Spleen (tissue), 7 donors: ENCODE measurements around the gene MTMR3.

Source experiments
- POLR2A ChIP-seq, 3 donors: fragments of 450-650 bp; IDR thresholded peaks; one replicate each; pipeline ENCODE4 v1.5.1; 2017; ENCODE audit warnings: antibody characterized with exemption in 3 of 3, mild to moderate bottlenecking in 1 of 3
- POLR2AphosphoS5 ChIP-seq, 3 donors: sonication (generic); formaldehyde crosslinking; IDR thresholded peaks; one replicate each; pipeline ENCODE4 v1.5.1; 2017; ENCODE audit warnings: antibody characterized with exemption in 3 of 3
- TF ChIP-seq, protein P1 (sequence below), 11 experiments: fragments of 200-600 bp in 7 of 11; fragments of 450-650 bp in 4 of 11; sonication (generic) in 4 of 11; IDR thresholded peaks in 8 of 11; conservative IDR thresholded peaks in 3 of 11; 1 replicate in 7 of 11; 2 replicates in 4 of 11; pipeline versions ENCODE4 v1.4.0 to v1.8.0; 2016 to 2021; ENCODE audit warnings: antibody characterized with exemption in 11 of 11, inconsistent platforms in 4 of 11, mild to moderate bottlenecking in 1 of 11
- donor health status: DM: no; HTN: no; CAD: no; lungs with moderate emphysema.
- donor health status: DM: no; HTN: no; CAD: no.
- donor health status: DM: no; HTN: no; CAD: no.

DNA sequence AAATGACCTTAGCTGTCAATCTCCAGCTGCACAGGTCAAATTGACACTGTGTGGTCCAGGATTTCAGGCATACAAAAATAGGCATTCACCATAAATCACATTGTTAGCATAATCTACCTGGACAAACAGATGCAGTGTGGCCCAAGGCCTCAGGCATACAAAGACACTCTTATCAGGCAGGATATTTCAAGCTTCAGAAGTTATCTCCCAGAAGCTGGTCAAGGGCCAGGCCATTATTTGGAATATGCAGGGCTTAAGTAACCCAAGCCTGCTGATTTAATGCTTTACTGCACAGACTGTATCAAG, 171.7 kb downstream of the MTMR3 start:
- TF ChIP-seq, protein P1, sequence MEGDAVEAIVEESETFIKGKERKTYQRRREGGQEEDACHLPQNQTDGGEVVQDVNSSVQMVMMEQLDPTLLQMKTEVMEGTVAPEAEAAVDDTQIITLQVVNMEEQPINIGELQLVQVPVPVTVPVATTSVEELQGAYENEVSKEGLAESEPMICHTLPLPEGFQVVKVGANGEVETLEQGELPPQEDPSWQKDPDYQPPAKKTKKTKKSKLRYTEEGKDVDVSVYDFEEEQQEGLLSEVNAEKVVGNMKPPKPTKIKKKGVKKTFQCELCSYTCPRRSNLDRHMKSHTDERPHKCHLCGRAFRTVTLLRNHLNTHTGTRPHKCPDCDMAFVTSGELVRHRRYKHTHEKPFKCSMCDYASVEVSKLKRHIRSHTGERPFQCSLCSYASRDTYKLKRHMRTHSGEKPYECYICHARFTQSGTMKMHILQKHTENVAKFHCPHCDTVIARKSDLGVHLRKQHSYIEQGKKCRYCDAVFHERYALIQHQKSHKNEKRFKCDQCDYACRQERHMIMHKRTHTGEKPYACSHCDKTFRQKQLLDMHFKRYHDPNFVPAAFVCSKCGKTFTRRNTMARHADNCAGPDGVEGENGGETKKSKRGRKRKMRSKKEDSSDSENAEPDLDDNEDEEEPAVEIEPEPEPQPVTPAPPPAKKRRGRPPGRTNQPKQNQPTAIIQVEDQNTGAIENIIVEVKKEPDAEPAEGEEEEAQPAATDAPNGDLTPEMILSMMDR (IDR thresholded peaks at IDR 0.05 in 8 of 11, conservative IDR thresholded peaks at IDR 0.05 in 3 of 11): no peak
- TF ChIP-seq POLR2AphosphoS5 (IDR thresholded peaks at IDR 0.05) (no peak), POLR2A (IDR thresholded peaks at IDR 0.05) (no peak)
